Stimulated activated CD4-positive, alpha-beta T cell treated with anti-CD3 and anti-CD28 coated beads, TNF-alpha, amount 100 ng/mL, for 4 hours (primary cell): ENCODE results near the gene PARVB.

Source experiments
- DNase-seq, 3 experiments: peaks; one replicate each; pipeline ENCODE4 v3.0.0-alpha.2; 2020; ENCODE audit warnings: low read depth in 3 of 3

Gene PARVB

DNA sequence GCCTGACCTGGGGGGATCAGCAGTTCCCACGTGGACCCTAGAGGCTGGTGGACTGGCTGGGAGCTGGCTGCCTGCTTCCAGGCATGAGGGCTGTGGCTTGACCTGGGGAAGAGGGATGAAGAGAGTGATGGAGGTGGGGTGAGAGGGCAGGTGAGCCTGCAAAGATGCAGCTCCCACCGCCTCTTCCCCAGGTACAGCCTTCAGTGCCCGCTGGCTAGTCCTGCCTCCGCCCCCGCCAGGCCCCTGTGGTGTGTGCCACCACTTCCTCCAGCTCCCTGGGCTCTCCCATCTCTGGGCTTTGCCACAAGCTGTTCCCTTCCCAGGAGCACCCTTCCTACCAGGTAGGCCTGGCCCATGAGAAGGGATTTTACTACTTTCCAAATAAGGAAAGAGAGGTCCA is 175.8 kb downstream of the PARVB start:
- DNase-seq = no peak

- DNase-seq = no peak
Observed at GRCh38 chr22:44200451-44200850, 176.3 kb downstream of the PARVB start.

DNA sequence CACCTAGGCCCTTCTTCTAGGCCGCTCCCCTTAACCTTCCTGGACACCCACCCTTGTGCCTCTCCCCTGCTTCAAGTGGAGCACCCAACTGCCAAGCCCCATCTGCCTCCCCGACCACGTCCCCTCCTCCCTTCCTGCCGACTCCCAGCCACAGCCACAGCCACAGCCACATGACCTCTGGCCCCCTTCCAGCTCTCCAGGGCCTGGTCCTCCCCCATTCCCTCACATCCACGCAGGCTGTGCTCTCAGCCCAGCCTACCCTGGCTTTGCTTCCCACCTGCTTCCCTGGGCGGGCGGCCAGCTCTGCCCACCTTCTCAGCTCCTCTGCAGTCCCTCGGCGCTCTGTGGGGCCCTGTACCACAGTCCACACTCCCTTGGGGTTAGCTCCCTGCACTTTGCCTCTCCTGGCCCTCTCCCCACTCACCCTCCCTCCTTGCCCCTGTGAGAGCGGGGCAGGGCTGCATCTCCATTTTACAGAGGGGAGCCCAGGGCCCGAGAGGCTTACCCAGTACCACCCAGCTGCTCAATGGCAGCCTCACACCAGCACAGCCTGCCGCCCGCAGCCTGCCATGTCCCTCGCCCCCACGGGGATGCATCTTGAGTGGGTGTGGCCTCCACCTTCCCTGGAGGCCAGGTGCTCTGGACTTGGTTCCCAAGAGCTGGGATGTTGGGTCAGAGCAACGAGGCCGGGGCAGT is 176.9 kb downstream of the PARVB start:
- DNase-seq = no peak

GRCh38 chr22:44201665-44202064 is 177.6 kb downstream of the PARVB start:
- DNase-seq = no peak

- no peak for DNase-seq
Observed at GRCh38 chr22:44202261-44202789, 178.2 kb downstream of the PARVB start.

DNA sequence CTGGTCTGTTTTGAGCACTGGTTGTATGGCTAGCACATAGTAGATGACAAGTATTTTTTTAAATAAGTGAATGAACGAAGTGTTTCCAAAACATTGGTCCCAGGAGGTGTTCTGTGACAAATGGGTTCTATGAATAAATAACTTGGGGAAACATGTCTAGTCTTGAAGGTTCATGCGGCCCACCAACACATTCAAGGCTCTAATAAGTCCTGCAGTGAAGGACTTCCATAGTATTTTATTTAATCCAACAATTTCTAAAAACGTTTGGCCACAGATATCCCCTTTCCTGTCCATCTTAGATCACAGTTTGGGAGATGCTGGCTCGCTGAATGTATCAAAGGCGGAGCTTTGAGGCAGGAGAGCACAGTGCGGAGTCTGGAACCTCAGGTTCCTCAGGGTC is 179.1 kb downstream of the PARVB start:
- DNase-seq = no peak

DNA sequence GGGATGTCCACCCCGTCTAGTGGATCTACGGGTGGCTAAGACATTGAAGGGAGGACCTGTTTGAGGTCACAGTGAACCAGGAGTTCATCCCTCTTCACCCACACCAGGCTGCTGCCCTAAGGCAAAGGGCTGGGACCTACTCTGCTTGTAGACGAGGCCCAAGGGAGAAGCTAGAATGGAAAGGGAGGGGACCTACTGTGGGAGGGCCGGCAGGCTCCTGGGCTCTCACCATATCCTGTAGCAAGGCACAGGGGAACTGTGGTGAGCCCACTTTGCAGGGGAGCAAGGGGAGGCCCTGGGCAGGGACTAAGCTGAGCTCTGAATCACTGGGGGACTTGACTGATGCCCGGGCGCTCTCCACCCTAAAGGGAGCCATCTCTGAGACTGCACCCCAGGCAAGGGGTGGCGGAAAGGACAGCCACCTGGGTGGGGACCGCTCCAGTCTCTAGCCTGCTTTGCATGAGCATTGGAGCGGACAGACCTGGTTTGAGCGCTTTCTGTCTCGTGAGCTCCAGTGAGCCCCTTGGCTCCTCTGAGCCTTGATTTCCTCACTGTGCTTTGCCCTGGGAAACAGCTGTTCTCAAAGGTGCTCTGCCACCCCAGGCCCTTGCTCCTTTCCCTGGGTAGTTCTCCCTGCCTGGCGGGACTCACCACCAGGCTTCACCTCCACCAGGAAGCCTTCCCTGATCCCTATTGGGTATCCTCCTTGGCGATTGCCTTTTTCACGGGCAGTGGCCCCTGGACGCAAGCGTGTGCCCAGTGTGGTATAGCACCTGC is 180.8 kb downstream of the PARVB start:
- DNase-seq = no peak

- DNase-seq = no peak
Observed at GRCh38 chr22:44205516-44206329, 181.6 kb downstream of the PARVB start.

- no peak for DNase-seq
Observed at GRCh38 chr22:44206330-44206645, 182.2 kb downstream of the PARVB start.

GRCh38 chr22:44206696-44207095 is 182.6 kb downstream of the PARVB start:
- DNase-seq = no peak

- DNase-seq = no peak
Observed at GRCh38 chr22:44207173-44207980, 183.3 kb downstream of the PARVB start.

GRCh38 chr22:44207981-44208317 is 183.8 kb downstream of the PARVB start:
- DNase-seq = no peak

GRCh38 chr22:44209343-44209742 is 185.2 kb downstream of the PARVB start:
- DNase-seq = no peak

- DNase-seq = no peak
Observed at GRCh38 chr22:44210722-44211121, 186.6 kb downstream of the PARVB start.

DNA sequence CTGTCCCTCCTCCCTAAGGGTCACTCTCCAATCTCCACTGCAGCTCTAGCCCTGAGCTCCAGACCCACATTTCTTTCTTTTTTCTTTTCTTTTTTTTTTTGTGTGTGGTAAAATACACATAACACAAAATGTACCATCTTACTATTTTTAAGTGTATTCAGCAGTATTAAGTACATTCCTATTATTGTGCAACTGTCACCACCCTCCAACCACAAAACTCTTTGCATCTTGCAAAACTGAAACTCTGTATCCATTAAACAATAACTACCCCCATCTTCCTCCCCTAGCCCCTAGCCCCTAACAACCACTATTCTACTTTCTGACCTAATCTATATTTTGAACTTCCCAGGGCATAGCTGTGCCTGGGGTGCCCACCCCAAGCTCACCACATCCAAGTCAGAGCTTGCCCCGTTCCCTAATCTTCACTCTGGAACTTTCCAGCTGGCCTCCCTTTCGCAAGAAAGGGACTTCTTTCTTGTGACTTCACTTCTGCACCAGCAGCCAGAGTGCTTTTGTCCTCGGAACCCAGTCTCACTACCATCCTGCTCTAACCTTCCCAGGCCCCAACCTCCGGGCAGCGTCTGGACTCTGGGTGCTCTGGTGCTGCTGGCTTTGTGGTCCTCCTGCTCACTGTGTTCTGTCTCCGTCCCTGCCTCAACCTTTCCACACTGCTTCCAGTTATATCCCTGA is 187.3 kb downstream of the PARVB start:
- DNase-seq = no peak

GRCh38 chr22:44211946-44212930 is 188.1 kb downstream of the PARVB start:
- no peak for DNase-seq

GRCh38 chr22:44212936-44213335 is 188.8 kb downstream of the PARVB start:
- no peak for DNase-seq

- no peak for DNase-seq
Observed at GRCh38 chr22:44213489-44214043, 189.5 kb downstream of the PARVB start.

- no peak for DNase-seq
Observed at GRCh38 chr22:44214187-44214586, 190.1 kb downstream of the PARVB start.

DNA sequence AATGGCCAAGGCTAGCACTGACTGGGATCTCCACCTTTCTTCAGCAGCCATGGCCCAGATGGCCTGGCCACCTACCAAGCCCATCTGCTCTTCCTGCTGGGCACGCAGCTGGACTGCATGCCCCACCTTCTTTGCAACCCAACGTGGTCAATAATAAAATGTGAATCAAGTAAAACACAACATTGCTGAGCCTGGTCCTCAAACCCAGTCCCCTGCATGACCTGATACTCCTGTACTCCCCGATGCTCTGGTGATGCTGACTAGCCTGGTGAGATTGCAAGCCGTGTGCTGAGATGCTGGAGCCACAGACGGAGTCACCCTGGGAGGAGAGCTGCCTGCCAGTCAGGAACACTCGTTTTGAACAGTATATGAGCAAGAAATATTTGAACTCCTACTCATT is 190.7 kb downstream of the PARVB start:
- DNase-seq = no peak
